HCT116 (cell line): ENCODE data around the gene RPL35A. TPM values are rescaled to one million over a fixed set of nuclear protein-coding genes. Genes with fewer than 3 reads are reported as not detected.

Experiments
- ATAC-seq: fragments of 200-7000 bp; cut with Tn5 transposase; 2 replicates; pipeline ENCODE4 v1.9.1; 2020; ENCODE audit warnings: mild to moderate bottlenecking, moderate library complexity
- BruUV-seq: library from RNA; stranded (reverse); fragments of 400-500 nt; replicated peaks from 2 replicates; lab custom pipeline; 2021; lab: Mats Ljungman, UMichigan
- CTCF ChIA-PET: fragments of 300-600 bp; sonication (Branson Sonifier 250); formaldehyde crosslinking; loops from one replicate; lab custom pipeline; 2021; ENCODE audit warnings: antibody characterized with exemption; lab: Charles Lee
- POLR2A ChIA-PET: fragments of 300-600, 350-600 bp; sonication (Branson Sonifier 250); formaldehyde crosslinking; loops from one replicate; lab custom pipeline; 2021; ENCODE audit warnings: antibody characterized with exemption; lab: Charles Lee
- RAD21 ChIA-PET, 2 experiments: fragments of 300-600 bp; sonication (Branson Sonifier 250); formaldehyde crosslinking; loops; one replicate each; lab custom pipeline; 2023; ENCODE audit warnings: low total read pairs in 2 of 2; ENCODE audit not compliant: uncharacterized antibody in 2 of 2, unreplicated experiment in 2 of 2, low non-redundant PET in 1 of 2; lab: Charles Lee
- DNase-seq: peaks from one replicate; pipeline ENCODE4 v3.0.0-alpha.2; 2010; ENCODE audit warnings: low read depth, low spot score
- H2AFZ ChIP-seq: fragments of 200-600 bp; shearing (Covaris generic), sonication (generic); 2 replicates; pipeline ENCODE4 v1.6.1; 2017; ENCODE audit warnings: low read depth, mixed run types, mixed read lengths, antibody characterized with exemption, low read length; ENCODE audit not compliant: poor library complexity, severe bottlenecking
- H3K27ac ChIP-seq: 2 replicates; pipeline ENCODE4 v1.5.1; 2012; ENCODE audit warnings: low read depth, low read length
- H3K27me3 ChIP-seq: fragments of 200-600 bp; sonication (generic); 2 replicates; pipeline ENCODE4 v1.6.1; 2016; ENCODE audit warnings: mixed run types, low read length, mixed read lengths; ENCODE audit not compliant: insufficient read depth
- H3K36me3 ChIP-seq, 2 experiments: fragments of 200-500 bp in 1 of 2; fragments of 200-600 bp in 1 of 2; sonication (Bioruptor generic) in 1 of 2; sonication (generic) in 1 of 2; 2 replicates each; pipeline versions ENCODE4 v1.5.1 to v1.6.1; 2014 to 2016; ENCODE audit warnings: low read length in 2 of 2, inconsistent platforms in 1 of 2, mixed read lengths in 1 of 2, mixed run types in 1 of 2; ENCODE audit not compliant: insufficient read depth in 2 of 2, control insufficient read depth in 1 of 2
- H3K4me1 ChIP-seq, 2 experiments: fragments of 200-600 bp in 1 of 2; sonication (generic) in 1 of 2; 2 replicates each; pipeline versions ENCODE4 v1.5.1 to v1.6.1; 2012 to 2017; ENCODE audit warnings: low read length in 2 of 2, inconsistent platforms in 1 of 2, mild to moderate bottlenecking in 1 of 2, mixed read lengths in 1 of 2, mixed run types in 1 of 2, moderate library complexity in 1 of 2; ENCODE audit not compliant: insufficient read depth in 2 of 2, control insufficient read depth in 1 of 2
- H3K4me2 ChIP-seq: fragments of 200-600 bp; sonication (generic); 2 replicates; pipeline ENCODE4 v1.6.1; 2017; ENCODE audit warnings: mixed run types, low read length, mixed read lengths
- H3K4me3 ChIP-seq, 2 experiments: fragments of 200-600 bp in 1 of 2; sonication (generic) in 1 of 2; replicated peaks in 1 of 2; 2 replicates each; pipeline ENCODE4 v1.5.1; 2011 to 2016; ENCODE audit warnings: low read length in 2 of 2, control low read depth in 1 of 2, low read depth in 1 of 2, mild to moderate bottlenecking in 1 of 2, mixed read lengths in 1 of 2, mixed run types in 1 of 2
- H3K79me2 ChIP-seq: fragments of 200-600 bp; sonication (generic); 2 replicates; pipeline ENCODE4 v1.6.1; 2017; ENCODE audit warnings: mild to moderate bottlenecking, mixed run types, low read length, moderate library complexity, mixed read lengths; ENCODE audit not compliant: insufficient read depth
- H3K9ac ChIP-seq: fragments of 200-600 bp; sonication (generic); 2 replicates; pipeline ENCODE4 v1.6.1; 2016; ENCODE audit warnings: low read length, mixed read lengths
- H3K9me2 ChIP-seq: fragments of 200-600 bp; sonication (generic), shearing (Covaris generic); 2 replicates; pipeline ENCODE4 v1.6.1; 2017; ENCODE audit warnings: mixed run types, mild to moderate bottlenecking, moderate library complexity; ENCODE audit not compliant: insufficient read depth
- H3K9me3 ChIP-seq, 2 experiments: fragments of 200-500 bp in 1 of 2; fragments of 200-600 bp in 1 of 2; sonication (Bioruptor generic) in 1 of 2; sonication (generic) in 1 of 2; 2 replicates each; pipeline ENCODE4 v1.6.1; 2014 to 2017; ENCODE audit warnings: low read length in 2 of 2, mixed read lengths in 2 of 2, inconsistent platforms in 1 of 2, low read depth in 1 of 2, mild to moderate bottlenecking in 1 of 2, mixed run types in 1 of 2, moderate library complexity in 1 of 2; ENCODE audit not compliant: control insufficient read depth in 1 of 2, insufficient read depth in 1 of 2
- H4K20me1 ChIP-seq: fragments of 200-600 bp; sonication (generic), shearing (Covaris generic); 2 replicates; pipeline ENCODE4 v1.6.1; 2017; ENCODE audit warnings: mixed run types, mild to moderate bottlenecking, moderate library complexity; ENCODE audit not compliant: insufficient read depth
- EZH2 ChIP-seq: fragments of 200-600 bp; sonication (generic); IDR thresholded peaks from 2 replicates; pipeline ENCODE4 v1.6.1; 2017; ENCODE audit warnings: antibody characterized with exemption, mixed run types
- FOSL1 ChIP-seq: IDR thresholded peaks from 2 replicates; pipeline ENCODE4 v1.6.1; 2012; ENCODE audit warnings: low read depth
- POLR2A ChIP-seq: IDR thresholded peaks from 2 replicates; pipeline ENCODE4 v1.7.0; 2011; ENCODE audit warnings: borderline replicate concordance; ENCODE audit not compliant: insufficient read depth, insufficient read length; ENCODE audit errors: extremely low read depth
- RAD21 ChIP-seq: IDR thresholded peaks from 2 replicates; pipeline ENCODE4 v1.6.1; 2012; ENCODE audit warnings: low read depth, mild to moderate bottlenecking
- TCF7L2 ChIP-seq: IDR thresholded peaks from 2 replicates; pipeline ENCODE4 v1.7.0; 2011; ENCODE audit warnings: borderline replicate concordance, inconsistent platforms; ENCODE audit not compliant: insufficient read depth, insufficient read length; ENCODE audit errors: extremely low read depth
- ZFX ChIP-seq: fragments of 450-650 bp; IDR thresholded peaks from 2 replicates; pipeline ENCODE4 v1.6.1; 2017
- intact Hi-C: fragments of 100-400 bp; cut with micrococcal nuclease; formaldehyde crosslinking; loops from 2 replicates; pipeline ENCODE4 v1.10.0; 2022
- total RNA-seq: library from RNA; stranded (reverse); gene quantifications from one replicate; pipeline ENCODE4 v1.2.1, GENCODE V29; 2021; ENCODE audit not compliant: unreplicated experiment
- TF ChIP-seq, protein P1 (sequence below), 3 experiments: fragments of 200-600 bp in 1 of 3; sonication (generic) in 1 of 3; IDR thresholded peaks in 2 of 3; conservative IDR thresholded peaks in 1 of 3; 2 replicates each; pipeline ENCODE4 v1.5.1; 2012 to 2017; ENCODE audit warnings: low read depth in 2 of 3, low read length in 2 of 3, antibody characterized with exemption in 1 of 3, borderline replicate concordance in 1 of 3, control low read depth in 1 of 3, mild to moderate bottlenecking in 1 of 3, mixed read lengths in 1 of 3, mixed run types in 1 of 3, moderate library complexity in 1 of 3; ENCODE audit not compliant: insufficient read depth in 1 of 3
- TF ChIP-seq, protein P2 (sequence below): IDR thresholded peaks from 2 replicates; pipeline ENCODE4 v1.6.1; 2012

Gene RPL35A
- total RNA-seq, 1 experiment from 2014 or later, result 1,465 TPM

DNA sequence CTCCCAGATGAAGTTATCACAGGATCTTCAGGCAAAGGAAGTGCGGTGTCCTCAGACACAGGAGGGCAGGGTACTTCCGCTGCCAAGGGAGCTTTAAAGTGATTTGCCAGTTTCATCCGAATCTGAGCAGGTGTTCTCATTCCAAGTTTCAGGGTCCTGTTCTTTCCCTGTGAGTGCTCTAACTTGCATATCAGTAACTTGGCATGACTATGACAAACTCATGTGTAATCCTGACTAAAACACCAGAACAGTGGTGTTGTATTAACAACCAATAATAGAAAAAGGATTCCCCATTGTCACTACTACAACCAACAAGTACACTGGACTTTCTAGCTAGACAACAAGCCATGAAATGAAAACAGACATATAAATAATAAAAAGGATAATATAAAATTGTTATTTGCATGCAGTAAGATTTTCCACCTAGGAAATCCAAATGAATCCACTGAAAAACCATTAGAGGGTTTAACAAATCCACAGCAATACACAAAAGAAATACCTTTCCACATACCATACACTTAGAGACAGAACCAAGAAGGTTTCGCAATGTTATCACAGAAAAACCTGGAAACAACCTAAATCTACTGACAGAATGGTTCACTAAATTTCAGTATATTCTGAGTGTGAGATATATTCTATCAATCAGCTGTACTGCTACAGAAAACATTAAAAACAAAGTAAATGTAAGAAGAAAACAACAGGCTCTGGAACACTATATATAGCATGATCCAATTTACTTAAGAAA is 40.9 kb upstream of the RPL35A start:
- H3K4me1 ChIP-seq, result peaks cover 0 to 12% of the 10 kb centered on the region in 2 experiments; a peak in 3 of 4 replicates
- no peak overlapping the region for H3K9ac ChIP-seq
- intact Hi-C loops, result loop anchor here (5.0 kb wide), 1 partner anchor 178 kb away; no protein-coding TSS in a partner anchor
- DNase-seq, result no peak
- H3K27ac ChIP-seq, result no peak overlapping the region
- no peaks in the 10 kb centered on the region for H3K9me2 ChIP-seq
- H2AFZ ChIP-seq, result no peak overlapping the region
- ChIA-PET POLR2A (no interaction called here), RAD21 (no interaction called here), CTCF (no interaction called here)
- no peaks in the 10 kb centered on the region for H3K79me2 ChIP-seq
- no peak for TF ChIP-seq ZFX
- no peak for TF ChIP-seq FOSL1
- TF ChIP-seq, protein P1, sequence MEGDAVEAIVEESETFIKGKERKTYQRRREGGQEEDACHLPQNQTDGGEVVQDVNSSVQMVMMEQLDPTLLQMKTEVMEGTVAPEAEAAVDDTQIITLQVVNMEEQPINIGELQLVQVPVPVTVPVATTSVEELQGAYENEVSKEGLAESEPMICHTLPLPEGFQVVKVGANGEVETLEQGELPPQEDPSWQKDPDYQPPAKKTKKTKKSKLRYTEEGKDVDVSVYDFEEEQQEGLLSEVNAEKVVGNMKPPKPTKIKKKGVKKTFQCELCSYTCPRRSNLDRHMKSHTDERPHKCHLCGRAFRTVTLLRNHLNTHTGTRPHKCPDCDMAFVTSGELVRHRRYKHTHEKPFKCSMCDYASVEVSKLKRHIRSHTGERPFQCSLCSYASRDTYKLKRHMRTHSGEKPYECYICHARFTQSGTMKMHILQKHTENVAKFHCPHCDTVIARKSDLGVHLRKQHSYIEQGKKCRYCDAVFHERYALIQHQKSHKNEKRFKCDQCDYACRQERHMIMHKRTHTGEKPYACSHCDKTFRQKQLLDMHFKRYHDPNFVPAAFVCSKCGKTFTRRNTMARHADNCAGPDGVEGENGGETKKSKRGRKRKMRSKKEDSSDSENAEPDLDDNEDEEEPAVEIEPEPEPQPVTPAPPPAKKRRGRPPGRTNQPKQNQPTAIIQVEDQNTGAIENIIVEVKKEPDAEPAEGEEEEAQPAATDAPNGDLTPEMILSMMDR (IDR thresholded peaks at IDR 0.05 in 2 of 3, conservative IDR thresholded peaks at IDR 0.05 in 1 of 3; ENCODE audit: borderline replicate concordance in 1 of 3, insufficient read depth in 1 of 3, low read depth in 2 of 3, low read length in 2 of 3), result no peak
- TF ChIP-seq RAD21, result no peak
- no peak for TF ChIP-seq EZH2
- TF ChIP-seq, protein P2, sequence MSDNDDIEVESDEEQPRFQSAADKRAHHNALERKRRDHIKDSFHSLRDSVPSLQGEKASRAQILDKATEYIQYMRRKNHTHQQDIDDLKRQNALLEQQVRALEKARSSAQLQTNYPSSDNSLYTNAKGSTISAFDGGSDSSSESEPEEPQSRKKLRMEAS, result no peak
- no peak for TF ChIP-seq TCF7L2
- no peak for TF ChIP-seq POLR2A
- no TSS peak for BruUV-seq
- H3K36me3 ChIP-seq, result no peaks in the 10 kb centered on the region
- H4K20me1 ChIP-seq, result no peaks in the 10 kb centered on the region
- H3K27me3 ChIP-seq, result no peaks in the 10 kb centered on the region
- ATAC-seq, result no peak
- no peaks in the 10 kb centered on the region for H3K9me3 ChIP-seq
- H3K4me2 ChIP-seq, result no peak overlapping the region
- no peak overlapping the region for H3K4me3 ChIP-seq
